H1 (cell line): Measurements from ENCODE around the gene XYLB. TPM values are rescaled to one million over a fixed set of nuclear protein-coding genes. Genes with fewer than 3 reads are reported as not detected.

Source experiments
- CTCF ChIA-PET: fragments of 300-600 bp; sonication (Branson Sonifier 250); formaldehyde crosslinking; loops from one replicate; lab custom pipeline; 2021; ENCODE audit not compliant: partially characterized antibody; lab: Charles Lee
- POLR2A ChIA-PET: fragments of 300-600 bp; sonication (Branson Sonifier 250); formaldehyde crosslinking; loops from one replicate; lab custom pipeline; 2021; ENCODE audit warnings: inconsistent platforms; ENCODE audit not compliant: partially characterized antibody; lab: Charles Lee
- DNase-seq, 2 experiments: peaks; one replicate each; pipeline versions ENCODE4 v3.0.0 to v3.0.0-alpha.2; 2010 to 2022; ENCODE audit warnings: low spot score in 2 of 2, low read depth in 1 of 2, mixed read lengths in 1 of 2
- FAIRE-seq: peaks from 2 replicates; lab custom pipeline; 2011; peaks lifted over from hg19 to GRCh38; lab: Jason Lieb, UNC
- H2AFZ ChIP-seq: 2 replicates; pipeline ENCODE4 v1.8.1; 2012; ENCODE audit warnings: low read length, inconsistent platforms
- H2AK5ac ChIP-seq: 2 replicates; pipeline ENCODE4 v1.6.1; 2013; ENCODE audit warnings: low read depth, low read length
- H2BK120ac ChIP-seq: replicated peaks from 2 replicates; pipeline ENCODE3; 2013; ENCODE audit warnings: low read depth, low read length, inconsistent platforms
- H2BK12ac ChIP-seq: 2 replicates; pipeline ENCODE4 v1.6.1; 2013; ENCODE audit warnings: low read depth, low read length
- H2BK15ac ChIP-seq: 2 replicates; pipeline ENCODE4 v1.6.1; 2013; ENCODE audit warnings: low read length
- H2BK20ac ChIP-seq: 2 replicates; pipeline ENCODE4 v1.6.1; 2013; ENCODE audit warnings: low read length
- H2BK5ac ChIP-seq: 2 replicates; pipeline ENCODE4 v1.6.1; 2013; ENCODE audit warnings: low read depth, low read length
- H3K14ac ChIP-seq: 2 replicates; pipeline ENCODE4 v1.6.1; 2013; ENCODE audit warnings: inconsistent platforms; ENCODE audit not compliant: insufficient read length
- H3K18ac ChIP-seq: 2 replicates; pipeline ENCODE4 v1.6.1; 2013; ENCODE audit warnings: low read length; ENCODE audit errors: extremely low read depth
- H3K23ac ChIP-seq: 2 replicates; pipeline ENCODE4 v1.6.1; 2013; ENCODE audit warnings: inconsistent platforms; ENCODE audit not compliant: insufficient read length
- H3K23me2 ChIP-seq: 2 replicates; pipeline ENCODE4 v1.6.1; 2013; ENCODE audit warnings: low read depth, low read length
- H3K27ac ChIP-seq: 2 replicates; pipeline ENCODE4 v1.6.1; 2011; ENCODE audit warnings: low read depth, low read length, inconsistent platforms
- H3K27me3 ChIP-seq, 4 experiments: replicated peaks in 1 of 4; 1 replicate in 1 of 4; 2 replicates in 3 of 4; pipeline versions ENCODE4 v1.6.1 to v1.8.1; 2011 to 2013; ENCODE audit warnings: low read length in 3 of 4, mild to moderate bottlenecking in 3 of 4, inconsistent platforms in 2 of 4, mixed read lengths in 2 of 4, moderate library complexity in 1 of 4; ENCODE audit not compliant: control insufficient read depth in 3 of 4, insufficient read depth in 3 of 4; ENCODE audit errors: extremely low read depth in 1 of 4
- H3K36me3 ChIP-seq, 4 experiments: 2 replicates each; pipeline versions ENCODE4 v1.6.1 to v1.8.1; 2011 to 2013; ENCODE audit warnings: mild to moderate bottlenecking in 4 of 4, low read length in 3 of 4, moderate library complexity in 2 of 4, control low read depth in 1 of 4, inconsistent platforms in 1 of 4; ENCODE audit not compliant: insufficient read depth in 4 of 4, control insufficient read depth in 2 of 4
- H3K4ac ChIP-seq: replicated peaks from 2 replicates; pipeline ENCODE3; 2013; ENCODE audit warnings: low read length, low read depth, mixed read lengths, inconsistent platforms; ENCODE audit not compliant: insufficient read length
- H3K4me1 ChIP-seq, 4 experiments: replicated peaks in 1 of 4; 1 replicate in 1 of 4; 2 replicates in 3 of 4; pipeline versions ENCODE4 v1.6.1 to v1.8.1; 2011 to 2013; ENCODE audit warnings: low read length in 3 of 4, inconsistent platforms in 2 of 4, mixed read lengths in 1 of 4; ENCODE audit not compliant: insufficient read depth in 4 of 4, control insufficient read depth in 3 of 4
- H3K4me2 ChIP-seq, 2 experiments: 2 replicates each; pipeline versions ENCODE4 v1.6.1 to v1.8.1; 2011 to 2013; ENCODE audit warnings: low read depth in 2 of 2, low read length in 2 of 2, control low read depth in 1 of 2, inconsistent platforms in 1 of 2, mild to moderate bottlenecking in 1 of 2; ENCODE audit not compliant: insufficient read depth in 1 of 2
- H3K4me3 ChIP-seq, 4 experiments: fragments of 200-600, 300-600 bp in 1 of 4; sonication (generic), shearing (Covaris generic), sonication (Bioruptor Twin) in 1 of 4; 2 replicates each; pipeline versions ENCODE4 v1.5.1 to v1.8.1; 2011 to 2016; ENCODE audit warnings: low read length in 4 of 4, low read depth in 3 of 4, control low read depth in 2 of 4, inconsistent platforms in 2 of 4, mild to moderate bottlenecking in 2 of 4, mixed read lengths in 1 of 4, moderate library complexity in 1 of 4; ENCODE audit not compliant: insufficient read depth in 2 of 4; ENCODE audit errors: extremely low read depth in 1 of 4
- H3K56ac ChIP-seq: replicated peaks from 2 replicates; pipeline ENCODE3; 2013; ENCODE audit warnings: low read depth, mild to moderate bottlenecking, mixed read lengths, low read length, inconsistent platforms; ENCODE audit not compliant: insufficient read length
- H3K79me1 ChIP-seq: 2 replicates; pipeline ENCODE4 v1.6.1; 2013; ENCODE audit warnings: low read depth, low read length, control low read depth
- H3K79me2 ChIP-seq, 2 experiments: 2 replicates each; pipeline versions ENCODE4 v1.6.1 to v1.8.1; 2012 to 2013; ENCODE audit warnings: low read length in 2 of 2, mild to moderate bottlenecking in 2 of 2, inconsistent platforms in 1 of 2; ENCODE audit not compliant: insufficient read depth in 2 of 2, control insufficient read depth in 1 of 2
- H3K9ac ChIP-seq, 4 experiments: replicated peaks in 1 of 4; 1 replicate in 1 of 4; 2 replicates in 3 of 4; pipeline versions ENCODE4 v1.6.1 to v1.8.1; 2011 to 2013; ENCODE audit warnings: low read depth in 3 of 4, low read length in 3 of 4, control low read depth in 2 of 4, mild to moderate bottlenecking in 2 of 4, moderate library complexity in 2 of 4, inconsistent platforms in 1 of 4; ENCODE audit errors: extremely low read depth in 1 of 4
- H3K9me3 ChIP-seq, 2 experiments: 2 replicates each; pipeline versions ENCODE4 v1.6.1 to v1.8.1; 2012 to 2013; ENCODE audit warnings: mild to moderate bottlenecking in 2 of 2, moderate library complexity in 2 of 2, control low read depth in 1 of 2, inconsistent platforms in 1 of 2, low read depth in 1 of 2, low read length in 1 of 2, mixed read lengths in 1 of 2; ENCODE audit not compliant: insufficient read depth in 2 of 2
- H4K20me1 ChIP-seq, 2 experiments: replicated peaks in 1 of 2; 2 replicates each; pipeline versions ENCODE3 to v1.8.1; 2011 to 2013; ENCODE audit warnings: inconsistent platforms in 2 of 2, low read length in 2 of 2, mild to moderate bottlenecking in 1 of 2; ENCODE audit not compliant: insufficient read depth in 2 of 2, control insufficient read depth in 1 of 2
- H4K5ac ChIP-seq: 2 replicates; pipeline ENCODE4 v1.6.1; 2013; ENCODE audit warnings: low read length, low read depth, mixed read lengths, inconsistent platforms; ENCODE audit not compliant: insufficient read length
- H4K8ac ChIP-seq: 2 replicates; pipeline ENCODE4 v1.8.0; 2013; ENCODE audit warnings: mild to moderate bottlenecking, moderate library complexity, low read length, inconsistent platforms; ENCODE audit not compliant: insufficient read depth; ENCODE audit errors: extremely low read depth
- H4K91ac ChIP-seq: replicated peaks from 2 replicates; pipeline ENCODE3; 2013; ENCODE audit warnings: low read length, mixed read lengths, inconsistent platforms; ENCODE audit not compliant: insufficient read length
- CEBPB ChIP-seq: IDR thresholded peaks from 2 replicates; pipeline ENCODE4 v1.6.1; 2012; ENCODE audit warnings: low read depth, low read length
- CHD1 ChIP-seq: IDR thresholded peaks from 2 replicates; pipeline ENCODE4 v1.6.1; 2012; ENCODE audit warnings: low read depth, low read length, improper control_type of control experiment
- GTF2F1 ChIP-seq: IDR thresholded peaks from 2 replicates; pipeline ENCODE4 v1.6.1; 2012; ENCODE audit warnings: low read depth, low read length, improper control_type of control experiment, borderline replicate concordance
- HDAC6 ChIP-seq: IDR thresholded peaks from one replicate; pipeline ENCODE4 v1.7.1; 2012; ENCODE audit warnings: low read depth, mild to moderate bottlenecking, inconsistent platforms, low read length, moderate library complexity
- POLR2AphosphoS5 ChIP-seq: IDR thresholded peaks from 2 replicates; pipeline ENCODE4 v1.6.1; 2011; ENCODE audit warnings: low read depth, low read length
- RNF2 ChIP-seq: fragments of 200-900, 300-1000 bp; sonication (generic); IDR thresholded peaks from 2 replicates; pipeline ENCODE4 v1.7.1; 2016; ENCODE audit warnings: borderline replicate concordance, low read depth, mild to moderate bottlenecking, antibody characterized with exemption, low read length; ENCODE audit not compliant: poor library complexity, severe bottlenecking; ENCODE audit errors: missing control alignments
- SUZ12 ChIP-seq: fragments of 200-600 bp; sonication (generic); IDR thresholded peaks from 2 replicates; pipeline ENCODE4 v1.6.1; 2012; ENCODE audit warnings: mild to moderate bottlenecking, inconsistent platforms, low read length, moderate library complexity, mixed read lengths
- WGBS, 2 experiments: shearing (Covaris generic) in 1 of 2; methylation state at CpG; one replicate each; pipeline versions ENCODE4 v1.1.6 to v1.1.7; 2013 to 2015; ENCODE audit warnings: low lambda C conversion rate in 2 of 2, mixed read lengths in 2 of 2, inconsistent platforms in 1 of 2, low coverage in 1 of 2, missing lambda C conversion rate in 1 of 2; ENCODE audit not compliant: insufficient replicate concordance in 2 of 2, insufficient coverage in 1 of 2, insufficient read length in 1 of 2; ENCODE audit errors: extremely low coverage in 1 of 2, missing lambda C conversion rate in 1 of 2; 5-methylcytosine and 5-hydroxymethylcytosine counted together
- long read RNA-seq, 2 experiments: library from RNA in 1 of 2; library from capped mRNA in 1 of 2; stranded (forward); transcript quantifications; one replicate each; pipeline ENCODE4 v2.0.0, GENCODE V29; 2021; ENCODE audit warnings: inconsistent platforms in 1 of 2
- polyA minus RNA-seq, 3 experiments: library from RNA; depleted of rRNA, polyadenylated mRNA; stranded (reverse); fragments of >200 nt; gene quantifications; 1 replicate in 2 of 3; 2 replicates in 1 of 3; pipeline ENCODE4 v1.2.3, GENCODE V29; 2011
- polyA plus RNA-seq, 7 experiments: library from polyadenylated mRNA; depleted of rRNA in 3 of 7; stranded (reverse) in 5 of 7; unstranded in 2 of 7; fragments of >200 nt in 5 of 7; fragments of 200-250 nt in 2 of 7; gene quantifications; 1 replicate in 5 of 7; 2 replicates in 1 of 7; 4 replicates in 1 of 7; pipeline versions ENCODE4 v1.2.1 to v1.2.3, GENCODE V29; 2011 to 2013; ENCODE audit warnings: missing spikeins in 2 of 7, mixed read lengths in 2 of 7
- total RNA-seq: library from RNA; stranded (reverse); fragmentation: NEBNext Ultra II Directional; extraction: Animal tissue kit (Norgen Biotek cat#: 25700); gene quantifications from 2 replicates; pipeline ENCODE4 v1.2.1, GENCODE V29; 2021

Gene XYLB
- 5.3 and 5.5 TPM in 2 replicates for total RNA-seq
- 1.7 and 2.8 TPM in 2 replicates for polyA plus RNA-seq (2011; rRNA removed)
- 2.8 TPM for polyA plus RNA-seq (2011; cell fraction: cytosol; rRNA removed)
- 10.3 TPM for polyA plus RNA-seq (2011; cell fraction: nucleus; rRNA removed)
- polyA plus RNA-seq (2012, experiment 1 of 2): 1.8 to 4.6 TPM (median 2.0 TPM) in 4 replicates
- 0.81 TPM for polyA plus RNA-seq (2012, experiment 2 of 2)
- 2.8 TPM for polyA plus RNA-seq (2013, experiment 1 of 2)
- polyA plus RNA-seq (2013, experiment 2 of 2): 1.7 TPM
- 6.7 and 7.9 TPM in 2 replicates for polyA minus RNA-seq (2011; rRNA and poly(A)+ RNA removed)
- 1.9 TPM for polyA minus RNA-seq (2011; cell fraction: cytosol; rRNA and poly(A)+ RNA removed)
- polyA minus RNA-seq (2011; cell fraction: nucleus; rRNA and poly(A)+ RNA removed): 27.7 TPM
- long read RNA-seq, experiment 1, partial matches to known transcripts: 1 of 1 reads
- long read RNA-seq, experiment 1, other reads (novel, unspliced or antisense): 0 of 1 reads
- long read RNA-seq, experiment 2, partial matches to known transcripts: 0 of 2 reads
- long read RNA-seq, experiment 2, other reads (novel, unspliced or antisense): 2 of 2 reads

- Histone ChIP-seq H3K56ac (no peak within 1 kb of the TSS), H3K4ac (peak within 1 kb of the TSS; percentile 85), H3K18ac (peak within 1 kb of the TSS; percentile 93), H4K20me1 (no peaks in the 10 kb centered on the region), H3K27me3 (peaks cover 0 to 14% (median 4%) of the 10 kb centered on the region in 4 experiments; a peak in 4 of 7 replicates), H3K23me2 (peaks cover 3% of the 10 kb centered on the region; the same call in 1 of the 2 replicates), H2AFZ (peak within 1 kb of the TSS; percentile 84; the same call in 1 of the 2 replicates), H3K79me1 (no peaks in the 10 kb centered on the region; the same call in 1 of the 2 replicates), H2BK120ac (no peak within 1 kb of the TSS), H3K14ac (no peak within 1 kb of the TSS), H3K79me2 (no peaks in the 10 kb centered on the region), H2BK5ac (peak within 1 kb of the TSS; percentile 78; the same call in 1 of the 2 replicates), H2AK5ac (no peak within 1 kb of the TSS), H3K4me2 (peak within 1 kb of the TSS; percentile 65 to 88), H4K5ac (peak within 1 kb of the TSS; percentile 73), H3K9me3 (no peaks in the 10 kb centered on the region), H2BK12ac (0 out of 2 replicates have a peak within 1 kb of the TSS, but pooled peaks have one; percentile 60), H3K27ac (no peak within 1 kb of the TSS), H2BK15ac (peak within 1 kb of the TSS; percentile 72; the same call in 1 of the 2 replicates), H4K8ac (peak within 1 kb of the TSS; percentile 84), H3K36me3 (no peaks in the 10 kb centered on the region), H3K4me3 (peak within 1 kb of the TSS; percentile 52 to 71 (median 65)), H3K23ac (no peak within 1 kb of the TSS), H2BK20ac (no peak within 1 kb of the TSS), H3K9ac (peak within 1 kb of the TSS in 3 of 4 experiments; percentile 38 to 56 (median 45); a peak in 5 of 7 replicates), H4K91ac (peak within 1 kb of the TSS; percentile 91), H3K4me1 (0 out of 7 replicates have a peak, but pooled peaks cover 0 to 3% (median 0%) of the 10 kb centered on the region in 4 experiments)
- FAIRE-seq (no peak), DNase-seq (peak; percentile 33 to 86)
- POLR2A ChIA-PET: interaction anchor here (0.8 to 2.5 kb wide), 3 partner anchors 107 to 183 kb away, joined by 3 to 10 read pairs (median 3); partner anchors contain the start of gene ACVR2B
- CTCF ChIA-PET: interaction anchor here (0.6 to 4.8 kb wide), 37 partner anchors 9 to 396 kb away, joined by 3 to 47 read pairs (median 4); partner anchors contain the start of gene EXOG
- 4% methylated on average over 72 of the region's 85 CpGs; no CpG with 5 or more reads in 1 of the 2 experiments for WGBS, 2 experiments
- TF ChIP-seq HDAC6 (no peak), GTF2F1 (no peak), RNF2 (no peak), CEBPB (no peak), CHD1 (no peak), POLR2AphosphoS5 (peak; percentile 30; the same call in 1 of the 2 replicates), SUZ12 (no peak)
Observed at GRCh38 chr3:38346587-38347410, at the start of gene XYLB. Gene XYLB, plus strand, starts transcription at chr3:38346785. Its CDS starts 84 bp downstream, at chr3:38346869.
